WTC11 (cell line): ENCODE measurements around the gene ASB4.

Experiments
- ATF2 ChIP-seq: sonication (generic); formaldehyde crosslinking; IDR thresholded peaks from 2 replicates; pipeline ENCODE4 v1.8.1; 2022; ENCODE audit warnings: low read depth, missing genetic modification reagents, borderline replicate concordance
- CTCF ChIP-seq: fragments of 200-600 bp; IDR thresholded peaks from 2 replicates; pipeline ENCODE4 v1.8.0; 2022; ENCODE audit warnings: antibody characterized with exemption
- FOXP1 ChIP-seq: sonication (generic); formaldehyde crosslinking; IDR thresholded peaks from 2 replicates; pipeline ENCODE4 v1.8.0; 2022; ENCODE audit warnings: missing genetic modification reagents, mild to moderate bottlenecking, moderate library complexity, borderline replicate concordance

- TF ChIP-seq FOXP1 (CRISPR knock-in tag) (no peak), ATF2 (no peak), CTCF (no peak)
These were observed 14.7 kb upstream of the ASB4 start for GRCh38 chr7:95471071-95471470.
